HG03520 (cell line): Measurements from ENCODE around the gene TMLHE.
"Not testable (repeated sequence)": the region's sequence is repeated elsewhere in the genome, so short reads cannot be mapped to it uniquely, and the experiment has no call there.

ENCODE experiments used
- ATAC-seq: cut with Tn5 transposase; IDR thresholded peaks from one replicate; pipeline ENCODE4 v1.9.1; 2021; ENCODE audit warnings: mild to moderate bottlenecking, moderate library complexity; ENCODE audit not compliant: unreplicated experiment

The TMLHE gene, protein sequence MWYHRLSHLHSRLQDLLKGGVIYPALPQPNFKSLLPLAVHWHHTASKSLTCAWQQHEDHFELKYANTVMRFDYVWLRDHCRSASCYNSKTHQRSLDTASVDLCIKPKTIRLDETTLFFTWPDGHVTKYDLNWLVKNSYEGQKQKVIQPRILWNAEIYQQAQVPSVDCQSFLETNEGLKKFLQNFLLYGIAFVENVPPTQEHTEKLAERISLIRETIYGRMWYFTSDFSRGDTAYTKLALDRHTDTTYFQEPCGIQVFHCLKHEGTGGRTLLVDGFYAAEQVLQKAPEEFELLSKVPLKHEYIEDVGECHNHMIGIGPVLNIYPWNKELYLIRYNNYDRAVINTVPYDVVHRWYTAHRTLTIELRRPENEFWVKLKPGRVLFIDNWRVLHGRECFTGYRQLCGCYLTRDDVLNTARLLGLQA

DNA sequence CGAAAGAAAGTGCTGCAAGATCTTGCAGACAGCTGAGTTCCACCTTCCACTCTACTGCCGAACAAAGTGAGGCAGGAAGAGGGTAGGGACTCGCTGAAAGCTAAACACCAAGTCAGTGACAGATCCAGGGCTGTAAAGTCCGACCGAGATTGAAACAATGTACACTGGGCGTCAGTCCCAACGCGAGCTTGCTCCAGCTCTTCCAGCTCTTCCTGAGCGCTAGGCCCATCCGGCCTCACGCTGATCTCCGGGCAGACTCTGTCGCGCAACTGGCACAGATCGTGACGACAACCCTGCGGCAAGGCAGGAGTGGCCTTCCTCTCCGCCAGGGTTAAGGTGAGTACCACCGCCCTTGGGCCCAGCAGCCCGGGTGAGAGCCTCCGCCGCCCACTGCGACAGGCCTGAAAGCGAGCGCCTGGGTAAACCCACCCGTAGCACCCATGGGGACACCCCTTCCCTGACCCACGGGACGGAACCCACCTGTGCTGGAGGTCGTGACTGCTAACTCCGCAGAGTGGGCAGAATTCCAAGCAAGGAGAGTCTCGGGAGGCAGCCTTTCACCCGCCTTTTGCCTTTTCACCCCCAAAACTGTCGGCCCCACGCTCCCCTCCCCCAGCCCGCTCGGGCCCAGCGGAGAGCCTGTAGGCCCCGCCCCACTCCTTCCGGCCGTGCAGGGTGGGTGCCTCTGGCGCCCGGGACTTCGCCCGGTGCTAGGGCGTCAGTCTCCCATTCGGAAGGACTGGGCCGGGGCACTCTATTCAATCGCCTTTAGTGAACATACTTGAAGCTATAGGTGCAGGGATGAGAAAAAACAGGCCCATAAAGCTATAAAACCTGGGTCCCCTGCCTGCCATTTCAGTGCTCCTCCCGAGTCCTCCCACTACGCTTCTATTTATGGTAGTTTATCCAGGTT lies at the start of gene TMLHE, which contains the start of gene SPRY3:
Gene TMLHE, minus strand, starts transcription at position 641 of the 913 bp plus-strand sequence. CDS start 67,676 bp downstream, outside the sequence.
Gene SPRY3, plus strand, starts transcription at position 275 of the 913 bp plus-strand sequence.
- peak; percentile 87 for ATAC-seq

- ATAC-seq = no peak
Measured at GRCh38 chrX:155662282-155662681, 49.5 kb upstream of the TMLHE start.

- ATAC-seq = no peak
Measured at GRCh38 chrX:155645180-155645579, 32.4 kb upstream of the TMLHE start.

DNA sequence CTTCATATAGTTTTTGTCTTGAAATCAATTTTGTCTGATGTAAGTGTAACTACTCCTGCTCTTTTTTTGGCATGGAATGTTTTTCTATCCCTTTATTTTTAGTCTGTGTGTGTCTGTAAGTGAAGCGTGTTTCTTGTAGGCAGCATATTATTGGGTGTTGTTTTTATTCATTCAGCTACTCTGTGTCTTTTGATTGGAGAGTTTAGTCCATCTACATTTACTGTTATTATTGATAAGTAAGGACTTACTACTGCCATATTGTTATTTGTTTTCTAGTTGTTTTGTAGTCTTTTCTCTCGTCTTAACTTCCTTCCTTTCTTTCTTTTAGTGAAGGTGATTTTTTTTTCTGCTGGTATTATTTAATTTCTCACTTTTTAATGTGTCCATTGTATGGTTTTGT lies 30.5 kb upstream of the TMLHE start:
- no peak for ATAC-seq

DNA sequence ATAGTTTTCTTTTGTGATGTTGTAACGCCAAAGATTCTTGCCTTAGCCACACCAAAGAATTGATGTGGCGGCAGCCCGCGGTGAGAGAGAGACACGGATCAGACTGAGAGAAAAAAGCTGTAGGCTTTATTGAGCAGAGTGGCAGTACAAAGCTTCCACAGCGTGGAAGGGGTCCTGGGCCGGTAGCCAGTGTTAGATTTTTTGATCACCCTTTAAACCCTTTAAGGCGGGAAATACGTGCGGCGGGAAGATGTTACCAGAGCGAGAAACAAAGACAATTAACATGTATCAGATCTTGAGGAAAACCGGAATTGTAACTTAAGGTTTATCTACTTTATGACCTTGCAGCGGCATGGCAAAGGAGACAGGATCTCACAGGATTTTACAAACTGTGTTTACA lies 28.6 kb upstream of the TMLHE start:
- not testable (repeated sequence) for ATAC-seq

GRCh38 chrX:155637714-155638113 lies 25.0 kb upstream of the TMLHE start:
- ATAC-seq = no peak

DNA sequence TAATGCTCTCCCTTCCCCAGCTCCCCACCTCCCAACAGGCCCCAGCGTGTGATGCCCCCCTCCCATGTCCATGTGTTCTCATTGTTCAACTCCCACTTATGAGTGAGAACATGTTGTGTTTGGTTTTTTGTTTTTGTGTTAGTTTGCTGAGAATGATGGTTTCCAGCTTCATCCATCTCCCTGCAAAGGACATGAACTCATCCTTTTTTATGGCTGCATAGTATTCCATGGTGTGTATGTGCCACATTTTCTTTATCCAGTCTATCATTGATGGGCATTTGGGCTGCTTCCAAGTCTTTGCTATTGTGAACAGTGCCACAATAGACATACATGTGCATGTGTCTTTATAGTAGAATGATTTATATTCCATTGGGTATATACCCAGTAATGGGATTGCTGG lies 22.3 kb upstream of the TMLHE start:
- not testable (repeated sequence) for ATAC-seq

DNA sequence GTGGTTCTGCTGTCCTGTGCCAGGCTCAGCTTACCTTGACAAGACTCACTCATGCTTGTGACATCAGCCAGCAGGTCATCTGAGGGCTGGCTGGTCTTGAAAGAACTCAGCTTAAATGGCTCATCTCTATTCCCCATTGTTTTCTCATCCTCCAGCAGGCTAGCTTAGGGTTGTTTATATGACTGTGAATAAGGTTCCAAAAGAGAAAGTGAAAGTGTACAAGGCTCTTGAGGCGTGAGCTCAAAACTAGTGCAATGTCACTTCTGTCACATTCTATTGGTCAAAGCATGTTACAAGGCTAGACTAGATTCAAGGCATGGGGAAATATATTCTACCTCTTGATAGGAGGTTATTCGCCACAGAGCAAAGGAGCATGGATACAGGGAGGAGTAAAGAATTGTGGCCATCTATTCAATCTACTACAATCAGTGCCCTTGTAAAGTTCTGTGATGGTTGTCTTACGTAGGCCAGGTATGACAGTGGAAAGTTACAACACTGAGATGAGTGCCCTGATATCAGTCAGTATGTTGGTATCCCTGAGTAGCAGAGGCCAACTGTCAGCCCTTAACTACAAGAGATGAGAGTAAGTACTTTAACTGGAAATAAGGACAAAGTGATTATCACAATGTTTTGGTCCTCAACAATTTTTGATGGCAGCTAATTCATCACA lies 19.8 kb upstream of the TMLHE start:
- ATAC-seq = no peak

DNA sequence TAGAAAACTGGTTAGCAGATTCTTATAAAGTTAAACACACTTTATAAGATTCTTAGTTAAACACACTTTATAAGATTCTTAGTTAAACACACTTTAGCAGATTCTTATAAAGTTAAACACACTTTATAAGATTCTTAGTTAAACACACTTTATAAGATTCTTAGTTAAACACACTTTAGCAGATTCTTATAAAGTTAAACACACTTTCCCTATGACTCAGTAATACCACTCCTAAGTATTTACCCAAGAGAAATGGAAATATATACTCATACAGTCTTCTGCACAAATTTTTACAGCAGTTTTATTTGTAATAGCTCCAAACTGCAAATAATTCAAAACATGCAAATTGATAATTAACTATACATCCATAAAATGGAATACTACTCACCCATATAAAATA lies 7.4 kb upstream of the TMLHE start:
- not testable (repeated sequence) for ATAC-seq

DNA sequence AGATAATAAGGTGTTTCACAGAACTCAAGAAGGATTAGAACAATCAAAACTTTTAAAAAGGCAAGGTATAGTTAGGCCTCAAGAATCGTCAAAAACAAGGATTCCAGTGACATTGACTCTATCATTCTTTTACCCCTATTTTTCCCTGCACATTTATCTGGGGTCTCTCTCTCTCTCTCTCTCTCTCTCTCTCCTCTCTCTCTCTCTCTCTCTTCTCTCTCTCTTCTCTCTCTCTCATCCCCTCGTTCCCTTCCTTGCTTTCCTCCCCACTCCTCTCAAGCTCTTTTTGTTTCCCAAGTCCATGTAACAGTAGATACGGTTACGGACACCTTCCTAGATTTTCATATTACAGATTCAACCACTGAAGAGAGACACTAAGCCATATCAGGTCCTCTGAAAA lies 3.2 kb upstream of the TMLHE start:
- ATAC-seq = no peak

DNA sequence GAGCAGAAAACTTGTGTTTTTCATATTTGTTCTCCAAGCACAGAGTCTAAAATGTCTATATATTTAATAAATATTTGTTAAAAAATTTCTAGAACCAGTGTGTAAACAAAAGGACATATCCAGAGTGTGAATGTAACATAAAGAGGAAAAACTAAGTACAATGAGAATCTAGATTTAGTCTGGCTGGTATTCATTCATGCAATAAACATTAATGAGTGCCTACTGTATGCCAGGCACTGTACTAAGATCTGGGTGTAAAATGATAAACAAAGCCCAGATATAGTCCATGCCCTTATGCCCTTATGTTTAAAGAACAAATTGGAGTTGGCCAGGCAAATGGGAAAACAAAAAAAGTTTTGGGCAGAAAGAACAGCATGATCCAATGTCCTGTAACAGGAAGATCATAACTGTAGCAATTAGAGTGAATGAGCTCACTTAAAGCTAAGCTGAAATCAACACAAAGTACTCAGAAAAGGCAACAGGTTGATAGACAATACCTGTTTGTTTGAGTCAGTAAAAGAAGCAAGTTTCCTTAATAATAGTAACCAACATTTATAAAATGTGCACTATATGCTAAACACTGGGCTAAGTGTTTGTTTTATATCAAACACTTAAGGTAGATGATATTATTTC lies 1.3 kb upstream of the TMLHE start:
- no peak for ATAC-seq

GRCh38 chrX:155611302-155611701 lies 1.4 kb downstream of the TMLHE start:
- ATAC-seq = no peak

- no peak for ATAC-seq
Measured at GRCh38 chrX:155592981-155593380, 19.8 kb downstream of the TMLHE start.

DNA sequence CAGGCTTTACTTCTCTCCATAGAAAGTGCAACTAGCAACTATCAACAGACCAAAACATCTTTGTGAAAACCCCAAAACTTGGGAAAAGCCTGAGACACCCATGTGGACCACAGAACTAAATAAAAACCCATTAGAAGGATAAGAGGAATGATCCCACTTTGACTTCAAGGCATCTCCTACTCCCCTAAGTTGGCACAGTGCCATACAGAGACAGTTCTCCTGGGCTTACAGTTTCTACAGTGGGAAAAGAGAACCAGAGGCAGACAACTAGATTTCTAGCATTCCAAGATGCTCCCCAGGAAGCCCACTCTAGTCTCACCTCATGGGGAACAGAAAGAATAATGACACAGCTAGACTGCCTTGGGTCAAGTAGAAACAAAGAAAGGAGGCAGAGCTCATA lies 20.4 kb downstream of the TMLHE start:
- no peak for ATAC-seq

- no peak for ATAC-seq
Measured at GRCh38 chrX:155577682-155578081, 35.1 kb downstream of the TMLHE start.

GRCh38 chrX:155563099-155563498 lies 49.7 kb downstream of the TMLHE start:
- no peak for ATAC-seq

DNA sequence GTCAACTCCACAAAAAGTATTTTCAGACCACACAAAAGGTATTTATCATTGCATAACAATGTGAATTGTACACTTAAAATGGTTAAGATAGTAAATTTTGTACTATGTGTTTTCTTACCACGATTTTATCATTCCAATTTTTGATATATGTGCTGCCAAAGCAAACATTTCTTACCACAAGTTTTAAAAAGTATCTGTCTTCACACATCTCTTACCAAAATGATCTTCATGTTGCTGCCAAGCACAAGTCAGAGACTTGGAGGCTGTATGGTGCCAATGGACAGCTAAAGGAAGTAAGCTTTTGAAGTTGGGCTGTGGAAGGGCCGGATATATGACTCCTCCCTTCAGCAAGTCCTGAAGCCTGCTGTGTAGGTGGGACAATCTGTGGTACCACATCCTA lies 67.9 kb downstream of the TMLHE start:
- no peak for ATAC-seq

DNA sequence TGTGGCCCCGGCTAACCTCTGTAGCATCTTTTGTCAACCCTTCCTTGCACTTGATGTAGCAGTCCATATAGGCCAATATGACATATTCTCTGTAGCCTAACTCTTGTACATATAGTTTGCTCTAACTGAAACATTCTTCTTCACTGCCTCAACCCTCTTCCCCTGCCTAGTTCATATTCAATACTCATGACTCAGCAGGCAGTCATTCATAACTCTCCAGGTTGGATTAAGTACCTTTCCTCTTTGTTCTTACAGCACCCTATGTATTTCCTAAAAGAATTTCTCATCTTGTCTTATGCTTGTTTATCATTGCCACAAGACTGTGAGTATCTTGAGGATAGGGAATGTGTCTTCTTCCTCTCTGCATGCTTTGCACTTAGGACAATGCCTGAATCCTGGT lies 76.9 kb downstream of the TMLHE start:
- no peak for ATAC-seq

DNA sequence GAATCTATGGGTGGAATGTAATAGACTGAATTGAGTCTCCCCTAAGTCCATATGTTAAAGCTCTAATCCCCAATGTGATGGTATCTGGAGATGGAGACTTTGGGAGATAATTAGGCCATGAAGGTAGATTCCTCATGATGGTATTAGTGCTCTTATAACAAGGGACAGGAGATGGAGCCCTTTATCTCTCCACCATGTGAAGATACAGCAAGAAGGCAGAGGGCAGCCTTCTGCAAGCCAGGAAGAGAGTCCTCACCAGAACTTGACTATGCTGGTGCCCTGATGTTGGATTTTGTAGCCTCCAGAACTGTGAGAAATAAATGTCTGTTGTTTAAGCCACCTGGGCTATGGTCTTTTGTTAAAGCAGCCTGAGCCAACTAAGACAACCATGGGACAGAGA lies 78.0 kb downstream of the TMLHE start:
- no peak for ATAC-seq

- ATAC-seq = not testable (repeated sequence)
Measured at GRCh38 chrX:155527023-155527422, 85.7 kb downstream of the TMLHE start.

DNA sequence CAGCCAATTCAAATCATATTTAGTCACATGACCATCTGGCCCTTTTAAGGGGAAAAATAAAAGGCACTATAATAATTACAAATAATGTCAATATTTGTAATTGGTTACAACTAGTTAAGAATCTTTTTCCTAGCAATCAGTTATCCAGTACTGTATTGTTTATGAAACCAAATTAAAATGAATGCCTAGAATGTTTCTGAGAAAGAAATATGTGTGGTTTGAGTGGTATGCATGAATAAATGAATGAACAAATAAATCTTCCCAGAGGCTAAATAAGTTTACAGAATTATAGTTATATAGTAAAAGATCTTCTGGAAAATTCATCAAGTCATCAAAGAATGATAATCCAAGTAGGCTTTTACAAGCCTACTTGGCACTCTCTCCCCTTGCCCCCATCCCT lies 98.5 kb downstream of the TMLHE start:
- ATAC-seq = no peak
